HG02840 (cell line): ENCODE results near the gene HIP1R.

Experiments used
- ATAC-seq: cut with Tn5 transposase; IDR thresholded peaks from one replicate; pipeline ENCODE4 v1.9.1; 2021; ENCODE audit warnings: mild to moderate bottlenecking, moderate library complexity, moderate number of reproducible peaks; ENCODE audit not compliant: unreplicated experiment, low FRiP score

The HIP1R gene

GRCh38 chr12:122846622-122847515 is 11.6 kb downstream of the HIP1R start:
- no peak for ATAC-seq

GRCh38 chr12:122847516-122847836 is 12.2 kb downstream of the HIP1R start:
- ATAC-seq, result no peak

GRCh38 chr12:122847921-122848421 is 12.7 kb downstream of the HIP1R start:
- no peak for ATAC-seq

GRCh38 chr12:122848471-122849351 is 13.5 kb downstream of the HIP1R start:
- no peak for ATAC-seq

GRCh38 chr12:122849352-122850047 is 14.2 kb downstream of the HIP1R start:
- no peak for ATAC-seq

GRCh38 chr12:122850048-122850445 is 14.8 kb downstream of the HIP1R start:
- ATAC-seq, result no peak

- no peak for ATAC-seq
These were observed 15.6 kb downstream of the HIP1R start for GRCh38 chr12:122850695-122851350.

GRCh38 chr12:122851820-122852219 is 16.6 kb downstream of the HIP1R start:
- ATAC-seq, result no peak

- no peak for ATAC-seq
These were observed 17.3 kb downstream of the HIP1R start for GRCh38 chr12:122852336-122853275.

- no peak for ATAC-seq
These were observed 18.5 kb downstream of the HIP1R start for GRCh38 chr12:122853582-122854245.

GRCh38 chr12:122854554-122854953 is 19.3 kb downstream of the HIP1R start:
- ATAC-seq, result no peak

- ATAC-seq, result no peak
These were observed 20.0 kb downstream of the HIP1R start for GRCh38 chr12:122855071-122855829.

- no peak for ATAC-seq
These were observed 20.9 kb downstream of the HIP1R start for GRCh38 chr12:122855928-122856831.

- no peak for ATAC-seq
These were observed 21.9 kb downstream of the HIP1R start for GRCh38 chr12:122856999-122857671.

GRCh38 chr12:122858171-122858570 is 22.9 kb downstream of the HIP1R start:
- ATAC-seq, result no peak

- no peak for ATAC-seq
These were observed 23.5 kb downstream of the HIP1R start for GRCh38 chr12:122858591-122859302.
